ENCODE measurements around the gene ELMO1. TPM values are rescaled to one million over a fixed set of nuclear protein-coding genes. Genes with fewer than 3 reads are reported as not detected.

ELMO1 gene
- total RNA-seq, 1 donor from 2014 or later: 132 TPM

DNA sequence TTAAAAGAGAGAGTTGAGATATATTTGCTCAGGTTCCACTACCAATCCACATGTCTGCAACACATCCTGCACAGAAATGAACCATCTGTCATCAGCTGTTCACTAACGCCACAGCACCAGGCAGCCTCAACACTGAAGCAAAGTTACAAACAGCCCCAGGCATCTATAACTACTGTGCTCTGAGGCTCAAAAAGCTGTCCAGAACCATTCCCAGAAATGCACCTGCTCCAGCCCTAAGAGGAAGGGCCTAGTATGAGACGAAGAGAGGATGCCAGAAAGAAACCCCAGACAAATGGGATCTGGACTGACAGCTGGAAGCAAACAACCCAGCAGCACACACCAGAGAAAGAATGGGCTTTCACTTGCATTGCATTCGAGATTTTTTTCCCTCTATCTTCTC, 159.3 kb downstream of the ELMO1 start:
- Mint-ChIP-seq H3K27me3 (no peaks in the 10 kb centered on the region), H3K4me3 (no peak overlapping the region), H3K4me1 (peaks cover 51% of the 10 kb centered on the region), H3K9me3 (no peaks in the 10 kb centered on the region), H3K27ac (peak overlapping the region; percentile 22), H3K36me3 (ENCODE audit: low read depth) (peaks cover 4% of the 10 kb centered on the region)
- TF ChIP-seq, protein P1, sequence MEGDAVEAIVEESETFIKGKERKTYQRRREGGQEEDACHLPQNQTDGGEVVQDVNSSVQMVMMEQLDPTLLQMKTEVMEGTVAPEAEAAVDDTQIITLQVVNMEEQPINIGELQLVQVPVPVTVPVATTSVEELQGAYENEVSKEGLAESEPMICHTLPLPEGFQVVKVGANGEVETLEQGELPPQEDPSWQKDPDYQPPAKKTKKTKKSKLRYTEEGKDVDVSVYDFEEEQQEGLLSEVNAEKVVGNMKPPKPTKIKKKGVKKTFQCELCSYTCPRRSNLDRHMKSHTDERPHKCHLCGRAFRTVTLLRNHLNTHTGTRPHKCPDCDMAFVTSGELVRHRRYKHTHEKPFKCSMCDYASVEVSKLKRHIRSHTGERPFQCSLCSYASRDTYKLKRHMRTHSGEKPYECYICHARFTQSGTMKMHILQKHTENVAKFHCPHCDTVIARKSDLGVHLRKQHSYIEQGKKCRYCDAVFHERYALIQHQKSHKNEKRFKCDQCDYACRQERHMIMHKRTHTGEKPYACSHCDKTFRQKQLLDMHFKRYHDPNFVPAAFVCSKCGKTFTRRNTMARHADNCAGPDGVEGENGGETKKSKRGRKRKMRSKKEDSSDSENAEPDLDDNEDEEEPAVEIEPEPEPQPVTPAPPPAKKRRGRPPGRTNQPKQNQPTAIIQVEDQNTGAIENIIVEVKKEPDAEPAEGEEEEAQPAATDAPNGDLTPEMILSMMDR (IDR thresholded peaks at IDR 0.05): no peak
- ATAC-seq (ENCODE audit: low read depth) (no peak), DNase-seq (no peak)
- intact Hi-C loops (cut with micrococcal nuclease): loop anchor here (5.0 to 10.0 kb wide), 2 partner anchors 223 to 545 kb away; no protein-coding TSS in a partner anchor
- ChIA-PET CTCF (interaction anchor here (0.7 to 1.8 kb wide), 3 partner anchors 64 to 206 kb away, joined by 3 to 4 read pairs (median 3); no protein-coding TSS in a partner anchor), POLR2A (interaction anchor here (1.1 kb wide), 1 partner anchor 158 kb away, joined by 4 read pairs; no protein-coding TSS in a partner anchor)

DNA sequence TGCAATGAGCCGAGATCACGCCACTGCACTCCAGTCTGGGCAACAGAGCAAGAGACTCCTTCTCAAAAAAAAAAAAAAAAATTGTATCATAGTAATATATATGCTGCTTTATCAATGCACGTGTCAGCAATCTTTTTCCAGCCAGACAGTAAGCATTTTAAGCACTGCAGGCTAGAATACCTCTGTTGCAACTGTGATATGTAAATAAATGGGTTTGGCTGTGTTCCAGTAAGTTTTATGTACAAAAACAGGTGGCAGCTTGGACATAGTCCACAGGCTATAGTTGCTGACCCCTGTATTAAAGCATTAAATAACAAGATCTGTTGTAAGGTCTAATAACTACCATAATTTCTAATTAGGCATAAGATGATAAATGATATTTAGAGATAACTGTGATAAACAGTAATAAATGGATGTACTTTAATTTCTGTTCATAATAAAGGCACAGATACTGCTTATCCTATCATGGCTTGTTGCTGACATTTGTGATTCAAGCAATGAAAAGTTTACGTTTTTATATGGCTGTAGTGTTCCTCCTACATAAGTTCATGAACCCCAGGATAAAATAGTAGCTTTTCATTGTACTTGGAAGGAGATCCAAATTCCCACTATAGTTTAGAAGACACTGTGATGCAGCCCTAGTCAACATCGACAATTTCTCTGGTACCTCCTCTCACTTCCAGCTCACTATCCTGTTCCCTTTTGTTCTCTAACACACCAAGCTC, 161.4 kb downstream of the ELMO1 start:
- H3K36me3 Mint-ChIP-seq (ENCODE audit: low read depth): peaks cover 4% of the 10 kb centered on the region
- ChIA-PET CTCF (interaction anchor here (3.5 to 7.2 kb wide), 2 partner anchors 54 to 65 kb away, joined by 34 to 96 read pairs; no protein-coding TSS in a partner anchor), POLR2A (interaction anchor here (0.5 to 0.6 kb wide), 2 partner anchors 31 to 160 kb away, joined by 3 to 5 read pairs; no protein-coding TSS in a partner anchor)
- H3K27ac Mint-ChIP-seq: no peak overlapping the region
- TF ChIP-seq, protein P1 (IDR thresholded peaks at IDR 0.05): no peak
- no peak overlapping the region for H3K4me3 Mint-ChIP-seq
- no peaks in the 10 kb centered on the region for H3K27me3 Mint-ChIP-seq
- H3K9me3 Mint-ChIP-seq: no peaks in the 10 kb centered on the region
- peaks cover 55% of the 10 kb centered on the region for H3K4me1 Mint-ChIP-seq
- ATAC-seq (ENCODE audit: low read depth) (no peak), DNase-seq (no peak)
- intact Hi-C loops (cut with micrococcal nuclease): loop anchor here (5.0 to 10.0 kb wide), 2 partner anchors 225 to 548 kb away; no protein-coding TSS in a partner anchor

DNA sequence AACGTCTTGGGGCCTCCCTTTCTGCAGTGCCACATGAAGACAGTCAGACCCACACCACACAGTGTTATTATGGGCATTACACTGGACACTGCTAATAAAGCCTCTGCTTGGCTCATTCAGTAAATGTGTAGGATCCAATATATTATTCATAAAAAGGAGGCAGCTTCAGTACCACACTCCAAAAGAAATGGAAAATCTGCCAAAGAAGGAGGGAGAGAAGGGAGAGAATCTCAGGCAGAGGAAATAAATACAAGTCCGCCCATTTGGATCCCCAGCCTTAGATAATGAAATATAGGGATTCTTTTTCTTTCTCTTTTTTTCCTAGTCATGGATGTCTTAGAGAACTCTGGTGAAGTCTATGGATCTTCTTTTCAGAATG, 162.2 kb downstream of the ELMO1 start:
- no peaks in the 10 kb centered on the region for H3K27me3 Mint-ChIP-seq
- H3K36me3 Mint-ChIP-seq (ENCODE audit: low read depth): peaks cover 3% of the 10 kb centered on the region
- no peak overlapping the region for H3K27ac Mint-ChIP-seq
- no peak for DNase-seq
- ChIA-PET POLR2A (interaction anchor here (0.5 kb wide), 1 partner anchor 120 kb away, joined by 3 read pairs; no protein-coding TSS in a partner anchor), CTCF (interaction anchor here (0.7 to 7.2 kb wide), 7 partner anchors 18 to 221 kb away, joined by 3 to 96 read pairs (median 3); no protein-coding TSS in a partner anchor)
- H3K9me3 Mint-ChIP-seq: no peaks in the 10 kb centered on the region
- intact Hi-C loops (cut with micrococcal nuclease): loop anchor here (5.0 to 10.0 kb wide), 2 partner anchors 226 to 548 kb away; no protein-coding TSS in a partner anchor
- H3K4me3 Mint-ChIP-seq: no peak overlapping the region
- no peak for ATAC-seq (ENCODE audit: low read depth)
- peaks cover 54% of the 10 kb centered on the region for H3K4me1 Mint-ChIP-seq
- TF ChIP-seq, protein P1 (IDR thresholded peaks at IDR 0.05): no peak

DNA sequence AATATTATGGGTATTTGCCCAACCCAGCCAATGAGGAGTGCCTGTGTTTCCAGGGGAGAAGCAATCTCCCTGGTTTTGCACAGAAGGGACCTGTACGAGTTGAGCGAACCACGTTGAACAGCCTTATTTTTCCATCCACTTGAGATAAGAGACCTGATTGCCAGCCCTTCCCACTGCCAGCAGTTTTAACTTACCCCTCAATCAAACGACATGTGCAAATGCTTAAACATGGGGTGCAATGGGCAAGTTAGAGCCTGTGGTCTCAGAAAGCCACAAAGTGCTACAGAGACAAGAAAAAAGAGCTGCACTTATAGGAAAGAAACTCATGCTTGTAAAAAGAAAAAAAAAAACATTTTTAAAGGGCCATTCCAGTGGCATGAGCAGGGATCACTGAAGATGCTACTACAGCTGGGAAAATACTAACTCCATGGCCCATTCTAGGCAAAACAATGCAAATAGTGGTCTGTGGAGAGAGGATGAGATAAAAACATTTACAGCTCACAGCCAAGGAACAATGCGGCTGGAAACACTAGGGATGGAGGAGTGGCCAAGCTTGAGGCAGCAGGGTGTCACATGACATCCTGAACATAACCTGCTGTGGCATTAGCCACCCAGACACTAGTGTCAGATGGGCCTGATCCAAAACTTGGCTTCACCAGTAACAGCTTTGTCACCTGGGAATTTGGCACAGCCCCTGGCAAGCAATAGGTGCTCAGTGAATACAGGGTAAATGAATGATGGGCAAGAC, 162.8 kb downstream of the ELMO1 start:
- Mint-ChIP-seq H3K36me3 (ENCODE audit: low read depth) (peaks cover 3% of the 10 kb centered on the region), H3K4me3 (no peak overlapping the region), H3K27me3 (no peaks in the 10 kb centered on the region), H3K9me3 (peaks cover 3% of the 10 kb centered on the region), H3K27ac (no peak overlapping the region), H3K4me1 (peaks cover 48% of the 10 kb centered on the region)
- ATAC-seq (ENCODE audit: low read depth): no peak
- POLR2A ChIA-PET: interaction anchor here (0.5 to 1.3 kb wide), 2 partner anchors 66 to 120 kb away, joined by 3 to 5 read pairs; no protein-coding TSS in a partner anchor
- CTCF ChIA-PET: interaction anchor here (0.7 to 7.2 kb wide), 14 partner anchors 14 to 547 kb away, joined by 3 to 96 read pairs (median 5); no protein-coding TSS in a partner anchor
- TF ChIP-seq, protein P1 (IDR thresholded peaks at IDR 0.05): no peak
- no peak for DNase-seq
- intact Hi-C loops (cut with micrococcal nuclease): loop anchor here (1.0 to 10.0 kb wide), 3 partner anchors 56 to 549 kb away; no protein-coding TSS in a partner anchor

All from activated B cell treated with CpG ODN at 0.5 μM for 24 hours (primary cell).